IPS DF 4.7 (cell line): Measurements from ENCODE around the gene PCBP3.
A peak's percentile ranks its signal among the peaks of the same experiment; 100 is the strongest.
"Not testable (repeated sequence)": the region's sequence is repeated elsewhere in the genome, so short reads cannot be mapped to it uniquely, and the experiment has no call there.

Source experiments
- DNase-seq: peaks from one replicate; pipeline ENCODE4 v3.0.0-alpha.2; 2013; ENCODE audit warnings: low spot score; ENCODE audit errors: extremely low read depth

The PCBP3 gene

DNA sequence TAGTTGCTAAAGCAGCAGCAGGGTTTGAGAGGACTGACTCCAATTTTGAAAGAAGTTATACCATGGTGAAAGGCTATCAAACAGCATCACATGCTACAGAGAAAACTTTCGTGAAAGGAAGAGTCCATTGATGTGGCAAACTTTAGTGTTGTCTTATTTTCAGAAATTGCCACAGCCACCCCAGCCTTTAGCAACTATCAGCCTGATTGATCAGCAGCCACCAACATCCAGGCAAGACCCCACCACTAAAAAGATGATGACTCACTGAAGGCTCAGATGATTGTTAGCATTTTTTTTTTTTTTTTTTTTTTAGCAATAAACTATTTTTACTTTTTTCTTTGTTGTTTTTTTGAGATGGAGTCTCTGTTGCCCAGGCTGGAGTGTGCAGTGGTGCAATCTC, 35.3 kb downstream of the PCBP3 start:
- DNase-seq: not testable (repeated sequence)

DNA sequence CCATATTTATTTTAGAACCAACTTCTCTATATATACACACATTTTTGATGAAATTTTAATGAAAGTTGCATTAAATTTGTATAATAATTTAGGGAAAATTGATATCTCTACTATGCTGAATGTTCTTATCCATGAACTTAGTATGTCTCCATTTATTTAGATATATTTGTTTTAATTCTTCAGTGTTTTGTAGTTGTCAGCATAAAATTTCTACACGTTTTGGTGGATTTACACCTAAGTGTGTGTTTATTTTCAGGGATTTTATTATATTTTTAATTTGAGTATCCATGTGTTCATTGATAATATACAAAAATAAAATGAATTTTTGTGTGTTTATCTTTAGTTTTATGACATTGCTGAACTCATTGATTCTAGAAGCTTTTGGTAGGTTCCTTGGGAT, 36.7 kb downstream of the PCBP3 start:
- no peak for DNase-seq

DNA sequence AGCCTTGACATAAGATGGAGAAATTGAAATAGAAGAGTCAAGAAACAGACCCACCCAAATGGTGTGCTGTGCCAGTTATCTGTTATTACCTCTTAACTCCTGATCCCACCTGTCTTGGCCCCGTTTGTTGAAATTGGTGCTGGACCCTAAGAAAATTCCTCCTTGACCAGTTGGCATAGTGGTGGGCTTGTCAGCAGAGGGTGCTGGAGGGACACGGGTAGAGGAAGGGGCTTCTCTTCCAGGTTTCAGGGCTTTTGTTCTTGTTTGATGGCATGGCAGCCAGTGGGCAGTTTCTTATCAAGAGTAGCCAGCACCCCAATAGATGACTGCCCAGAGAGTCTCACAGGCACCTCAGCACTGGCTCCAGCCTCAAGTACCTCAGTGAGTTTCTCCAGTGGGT, 51.6 kb downstream of the PCBP3 start:
- peak; percentile 1 for DNase-seq

DNA sequence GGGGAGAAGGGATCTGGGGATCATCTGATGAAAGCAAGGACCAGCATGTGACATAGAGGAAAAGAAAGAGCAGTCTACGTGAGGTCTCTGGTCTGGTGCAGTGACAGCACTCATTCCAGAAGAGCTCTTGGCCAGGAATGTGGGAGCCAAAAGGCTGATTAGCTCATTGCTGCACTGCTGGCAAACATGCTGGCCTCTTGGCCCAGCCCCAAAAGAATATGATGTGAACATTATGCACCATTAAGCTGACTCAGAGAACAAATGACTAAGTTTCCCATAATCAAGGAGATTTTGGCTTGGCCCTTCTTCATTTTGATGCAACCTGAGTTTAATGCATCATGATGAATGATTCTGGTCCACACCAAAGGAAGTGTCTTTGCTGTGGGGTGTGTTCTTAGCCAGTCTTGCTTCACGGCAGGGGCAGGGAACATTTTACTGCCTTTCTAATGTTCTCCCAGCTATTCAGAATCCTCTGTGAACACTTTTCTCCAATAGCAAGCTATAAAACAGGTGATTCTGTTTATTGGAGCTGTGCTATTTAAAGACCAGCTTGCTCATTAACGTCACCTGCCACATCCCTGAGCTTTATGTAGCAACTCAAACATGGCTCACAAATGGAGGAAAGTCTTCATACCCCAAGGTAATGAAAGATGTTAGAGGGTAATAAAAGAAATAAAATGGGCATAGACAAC, 55.1 kb downstream of the PCBP3 start:
- DNase-seq: no peak

DNA sequence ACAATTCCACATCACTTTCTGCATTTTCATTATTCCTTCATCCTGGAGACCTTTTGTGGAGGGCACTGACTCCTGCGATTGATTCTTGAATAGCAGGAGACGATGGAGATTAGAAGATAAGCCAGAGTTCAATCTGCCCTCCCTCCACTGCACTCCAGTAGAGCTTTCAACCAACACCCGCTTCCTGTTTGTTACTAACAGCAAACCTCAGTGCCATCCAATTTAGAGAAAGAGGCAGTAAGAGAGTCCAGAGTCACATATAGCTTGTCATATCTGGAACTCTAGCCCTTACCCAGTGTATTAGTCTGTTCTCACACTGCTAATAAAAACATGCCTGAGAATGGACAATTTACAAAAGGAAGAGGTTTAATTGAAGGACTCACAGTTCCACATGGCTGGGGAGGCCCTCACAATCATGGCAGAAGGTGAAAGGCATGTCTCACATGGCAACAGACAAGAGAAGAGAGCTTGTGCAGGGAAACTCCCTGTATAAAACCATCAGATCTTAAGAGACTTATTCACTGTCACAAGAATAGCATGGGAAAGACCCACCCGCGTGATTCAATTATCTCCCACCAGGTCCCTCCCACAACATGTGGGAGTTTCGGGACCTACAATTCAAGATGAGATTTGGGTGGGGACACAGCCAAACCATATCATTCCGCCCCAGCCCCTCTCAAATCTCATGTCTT, 55.9 kb downstream of the PCBP3 start:
- no peak for DNase-seq

DNA sequence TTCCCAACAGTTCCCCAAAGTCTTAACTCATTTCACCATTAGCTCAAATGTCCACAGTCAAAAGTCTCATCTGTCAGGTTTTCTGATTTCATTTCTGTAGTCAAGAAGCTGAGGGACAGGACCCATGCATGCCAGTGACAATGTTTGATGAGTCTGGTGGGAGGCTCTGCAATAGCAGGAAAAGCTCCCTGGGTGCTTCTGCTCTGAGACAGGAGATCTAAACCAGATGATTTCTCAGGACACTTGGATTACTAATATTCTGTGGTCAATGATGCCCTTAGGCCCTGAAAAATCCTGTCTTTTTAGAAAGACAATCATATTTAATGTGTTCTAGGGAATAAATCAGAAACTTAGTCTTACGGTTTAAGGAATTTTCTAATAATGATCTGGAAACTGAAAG, 56.4 kb downstream of the PCBP3 start:
- DNase-seq: no peak

DNA sequence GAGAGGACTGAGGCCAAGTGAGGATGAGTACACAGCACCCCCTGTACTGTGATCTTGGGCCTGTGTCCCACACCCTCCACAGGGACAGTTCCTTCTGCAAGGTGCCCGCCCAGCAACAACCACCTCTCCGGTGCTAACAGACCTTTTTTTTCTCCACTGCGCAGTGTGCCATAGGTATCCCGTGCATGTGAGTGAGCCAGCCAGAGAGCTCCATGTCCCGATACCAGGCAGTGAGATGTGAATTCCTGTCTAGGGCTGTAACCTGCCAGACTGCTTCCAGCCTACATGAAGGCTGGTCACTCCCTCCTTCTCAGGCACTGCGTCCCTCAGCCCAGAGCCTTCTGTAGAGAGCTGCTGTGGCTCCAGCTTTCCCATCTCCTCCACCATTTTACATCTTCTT, 56.9 kb downstream of the PCBP3 start:
- no peak for DNase-seq

DNA sequence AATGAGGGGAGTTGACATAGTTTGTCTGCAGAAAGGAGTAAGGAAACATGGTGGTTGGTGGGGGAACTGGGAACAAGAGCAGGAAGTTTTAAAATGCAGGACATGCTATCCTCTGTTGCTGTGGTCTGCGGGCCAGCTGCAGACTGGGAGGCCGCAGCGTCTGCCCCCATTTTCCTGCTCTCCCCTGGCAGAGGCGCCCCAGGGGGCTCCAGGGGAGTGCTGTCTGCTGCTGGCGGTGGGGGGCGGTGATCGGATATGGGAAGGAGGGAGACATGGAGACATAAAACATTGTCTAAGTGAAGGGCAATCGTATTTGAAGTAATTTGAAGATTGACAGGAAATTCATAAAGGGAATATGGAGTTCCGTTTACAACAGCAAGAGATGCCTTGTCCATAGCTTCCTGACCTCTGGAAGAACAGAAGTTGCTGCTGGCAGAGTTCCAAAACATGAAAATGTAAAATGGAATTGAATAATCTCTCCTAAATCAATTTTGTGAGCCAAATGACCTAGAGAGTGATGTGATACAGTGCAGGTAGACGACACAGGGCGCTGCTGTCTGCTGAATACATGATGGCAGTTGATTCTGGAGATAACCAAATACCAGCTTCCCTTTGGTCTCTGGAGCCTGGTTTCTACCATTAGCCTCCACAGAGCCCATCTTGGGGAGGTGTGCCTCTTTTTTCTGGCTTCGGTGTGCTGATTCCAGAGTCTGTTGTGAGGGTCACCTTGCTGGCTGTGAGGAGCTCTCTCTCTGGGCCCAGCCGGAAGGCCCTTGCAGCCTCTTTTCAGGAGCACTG, 61.0 kb downstream of the PCBP3 start:
- no peak for DNase-seq

DNA sequence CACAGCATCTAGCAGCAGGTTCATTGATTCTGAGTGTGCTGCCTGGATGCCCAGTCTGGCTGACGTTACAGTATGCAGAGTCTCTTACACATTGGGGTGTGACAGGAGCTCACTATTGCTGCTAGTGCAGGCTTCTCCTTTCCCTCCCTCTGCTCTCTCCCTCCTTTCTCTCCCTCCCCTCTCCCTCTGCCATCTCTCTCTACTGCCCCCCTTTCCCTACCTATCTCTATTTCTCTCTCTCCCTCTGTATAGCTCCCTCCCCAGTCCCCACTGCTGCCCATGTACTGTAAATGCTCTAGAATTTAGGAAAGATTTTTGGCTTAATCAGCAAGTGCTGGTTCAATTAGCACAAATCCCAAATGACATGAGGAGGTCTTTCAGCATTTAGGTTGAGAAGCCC, 62.8 kb downstream of the PCBP3 start:
- no peak for DNase-seq

DNA sequence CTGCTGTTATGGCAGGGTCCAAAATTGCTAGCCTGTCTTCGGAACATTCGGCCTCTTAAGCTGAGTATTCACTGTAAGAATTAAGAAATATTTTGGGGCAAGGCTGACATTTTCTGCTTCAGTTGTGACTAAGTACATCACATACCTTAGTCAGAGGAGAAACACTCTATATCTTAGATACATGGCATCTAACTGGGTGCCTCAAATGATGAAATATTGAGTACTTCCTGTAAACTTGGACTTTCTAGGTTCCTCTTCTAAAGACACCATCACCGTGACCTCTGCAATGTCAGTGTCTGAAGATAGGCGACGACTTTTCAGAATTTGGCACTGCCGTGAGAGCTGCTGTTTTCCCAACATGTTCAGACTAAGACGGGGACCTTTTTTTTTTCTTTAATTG, 65.6 kb downstream of the PCBP3 start:
- DNase-seq: no peak

DNA sequence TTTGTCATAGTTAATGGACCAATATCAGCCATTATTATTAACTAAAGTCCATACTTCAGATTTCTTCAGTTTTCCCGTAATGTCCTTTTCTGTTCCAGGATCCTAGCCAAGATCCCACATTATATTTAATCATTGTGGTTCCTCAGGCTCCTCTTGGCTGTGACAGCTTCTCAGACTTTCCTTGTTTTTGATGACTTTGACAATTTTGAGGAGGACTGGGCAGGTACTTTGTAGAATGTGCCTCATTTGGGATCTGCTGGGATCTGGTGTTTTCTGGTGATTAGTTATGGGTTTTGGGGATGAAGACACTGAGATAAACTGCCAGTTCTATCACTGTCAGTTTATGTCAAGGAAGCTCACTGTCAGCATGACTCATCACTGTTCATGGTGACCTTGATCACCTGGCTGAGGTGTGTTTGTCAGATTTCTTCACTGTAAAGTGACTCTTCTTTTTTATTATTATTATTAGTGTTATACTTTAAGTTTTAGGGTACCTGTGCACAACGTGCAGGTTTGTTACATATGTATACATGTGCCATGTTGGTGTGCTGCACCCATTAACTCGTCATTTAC, 66.3 kb downstream of the PCBP3 start:
- no peak for DNase-seq

DNA sequence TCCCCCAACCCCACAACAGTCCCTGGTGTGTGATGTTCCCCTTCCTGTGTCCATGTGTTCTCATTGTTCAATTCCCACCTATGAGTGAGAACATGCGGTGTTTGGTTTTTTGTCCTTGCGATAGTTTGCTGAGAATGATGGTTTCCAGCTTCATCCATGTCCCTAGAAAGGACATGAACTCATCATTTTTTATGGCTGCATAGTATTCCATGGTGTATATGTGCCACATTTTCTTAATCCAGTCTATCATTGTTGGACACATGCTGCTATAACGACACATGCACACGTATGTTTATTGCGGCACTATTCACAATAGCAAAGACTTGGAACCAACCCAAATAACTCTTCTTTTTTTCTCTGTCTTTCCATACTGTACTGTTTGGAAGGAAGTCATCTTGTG, 66.8 kb downstream of the PCBP3 start:
- DNase-seq: not testable (repeated sequence)

DNA sequence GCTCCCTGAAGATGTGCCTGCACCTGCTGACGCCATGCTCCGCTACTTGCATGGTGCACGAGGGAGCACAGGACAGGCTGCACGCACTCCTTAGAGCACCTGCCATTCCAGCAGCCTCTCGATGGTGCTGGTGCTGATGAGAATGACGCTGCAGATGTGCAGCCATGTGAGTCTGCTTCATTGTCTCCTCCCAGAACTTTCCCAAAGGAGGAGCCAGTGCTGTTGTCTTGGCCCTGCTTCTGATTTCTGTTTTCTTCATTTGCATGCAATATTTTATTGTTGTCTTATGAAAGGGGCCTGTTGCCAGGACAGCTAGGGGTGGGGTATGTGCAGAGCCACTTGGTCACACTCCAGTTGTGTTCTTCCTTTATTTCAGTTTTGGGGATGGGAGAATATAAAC, 70.1 kb downstream of the PCBP3 start:
- no peak for DNase-seq

DNA sequence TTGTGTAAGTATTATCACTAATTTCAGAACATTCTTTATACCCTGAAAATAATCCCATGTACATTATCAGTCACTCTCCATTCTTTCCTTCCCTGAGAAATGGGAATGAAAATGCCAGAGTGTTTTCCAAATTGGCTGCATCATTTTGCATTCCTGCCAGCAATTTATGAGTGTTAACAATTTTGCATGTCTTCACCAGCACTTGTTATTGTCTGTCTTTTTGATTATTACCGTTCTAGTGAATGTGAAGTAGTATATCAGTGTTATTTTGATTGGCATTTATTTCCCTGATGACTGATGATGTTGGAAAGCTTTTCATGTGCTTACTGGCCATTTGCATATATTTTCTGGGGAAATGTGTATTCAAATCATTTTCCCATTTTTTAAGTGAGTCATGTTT, 71.9 kb downstream of the PCBP3 start:
- no peak for DNase-seq

DNA sequence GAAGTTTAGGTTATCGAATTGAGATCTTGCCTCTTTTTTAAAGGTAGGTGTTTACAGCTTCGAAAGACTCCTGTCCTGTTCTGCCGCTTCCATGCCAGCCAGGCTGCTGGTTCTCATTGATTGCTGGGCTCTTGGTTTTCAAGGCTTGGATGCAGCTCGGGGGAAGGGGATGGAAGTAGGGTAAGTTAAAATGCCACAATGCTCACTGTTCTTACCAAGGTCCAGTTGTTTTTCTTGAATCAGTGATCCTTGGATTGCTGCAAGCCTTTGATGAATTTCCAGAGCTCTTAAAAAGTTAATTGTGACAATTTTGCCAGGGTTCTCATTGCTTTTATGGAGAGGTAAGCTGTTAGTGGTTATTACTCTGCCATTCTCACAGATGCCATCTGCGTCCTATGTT, 74.9 kb downstream of the PCBP3 start:
- DNase-seq: no peak

DNA sequence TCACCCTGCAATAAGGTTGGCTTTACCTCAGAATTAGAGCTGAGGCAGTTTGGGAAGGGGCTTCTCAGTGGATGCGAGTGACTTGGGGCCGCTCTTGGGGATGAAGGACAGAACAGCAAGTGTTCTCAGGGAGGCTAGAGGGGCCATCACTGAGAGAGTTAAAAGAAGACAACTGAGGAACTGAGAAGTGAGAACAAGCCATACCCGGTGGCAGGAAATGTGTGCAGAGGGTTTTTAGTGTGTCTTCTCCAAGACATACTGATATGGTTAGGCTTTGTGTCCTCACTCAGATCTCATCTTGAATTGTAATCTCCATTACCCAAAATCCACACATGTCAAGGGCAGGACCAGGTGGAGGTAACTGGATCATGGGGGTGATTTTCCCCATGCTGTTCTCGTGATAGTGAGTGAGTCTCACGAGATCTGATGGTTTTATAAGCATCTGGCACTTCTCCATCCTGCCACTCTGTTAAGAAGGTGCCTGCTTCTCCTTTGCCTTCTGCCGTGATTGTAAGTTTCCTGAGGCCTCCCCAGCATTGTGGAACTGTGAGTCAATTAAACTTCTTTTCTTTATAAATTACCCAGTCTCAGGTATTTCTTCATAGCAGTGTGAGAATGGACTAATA, 75.8 kb downstream of the PCBP3 start:
- DNase-seq: no peak

DNA sequence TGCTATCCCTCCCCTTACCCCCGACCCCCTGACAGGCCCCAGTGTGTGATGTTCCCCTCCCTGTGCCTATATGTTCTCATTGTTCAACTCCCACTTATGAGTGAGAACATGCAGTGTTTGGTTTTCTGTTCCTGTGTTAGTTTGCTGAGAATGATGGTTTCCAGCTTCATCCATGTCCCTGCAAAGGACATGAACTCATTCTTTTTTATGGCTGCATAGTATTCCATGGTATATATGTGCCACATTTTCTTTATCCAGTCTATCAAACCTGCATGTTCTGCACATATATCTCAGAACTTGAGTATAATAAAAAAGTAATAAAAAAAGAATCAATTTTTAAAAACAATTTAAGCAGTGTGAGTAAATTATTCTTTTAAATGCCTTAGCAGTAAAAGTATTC, 76.7 kb downstream of the PCBP3 start:
- not testable (repeated sequence) for DNase-seq

DNA sequence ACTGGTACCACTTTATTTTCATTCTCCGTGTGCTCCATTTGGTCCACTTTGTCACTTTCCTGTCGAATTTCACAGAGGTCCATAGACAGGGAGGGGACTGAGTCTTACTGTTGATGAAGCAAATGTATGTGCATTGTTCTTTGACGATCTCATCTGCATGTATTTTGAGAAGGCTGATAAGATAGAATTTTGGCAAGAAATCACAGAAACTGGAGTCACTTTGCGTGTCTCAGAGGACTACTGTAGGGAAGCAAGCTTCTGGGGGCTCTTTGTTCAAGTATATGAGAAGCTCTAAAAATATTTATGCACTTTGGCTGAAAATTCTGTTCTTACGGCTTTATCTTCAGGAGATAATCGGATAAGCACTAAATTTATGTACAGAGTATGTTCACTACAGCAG, 78.1 kb downstream of the PCBP3 start:
- DNase-seq: no peak

DNA sequence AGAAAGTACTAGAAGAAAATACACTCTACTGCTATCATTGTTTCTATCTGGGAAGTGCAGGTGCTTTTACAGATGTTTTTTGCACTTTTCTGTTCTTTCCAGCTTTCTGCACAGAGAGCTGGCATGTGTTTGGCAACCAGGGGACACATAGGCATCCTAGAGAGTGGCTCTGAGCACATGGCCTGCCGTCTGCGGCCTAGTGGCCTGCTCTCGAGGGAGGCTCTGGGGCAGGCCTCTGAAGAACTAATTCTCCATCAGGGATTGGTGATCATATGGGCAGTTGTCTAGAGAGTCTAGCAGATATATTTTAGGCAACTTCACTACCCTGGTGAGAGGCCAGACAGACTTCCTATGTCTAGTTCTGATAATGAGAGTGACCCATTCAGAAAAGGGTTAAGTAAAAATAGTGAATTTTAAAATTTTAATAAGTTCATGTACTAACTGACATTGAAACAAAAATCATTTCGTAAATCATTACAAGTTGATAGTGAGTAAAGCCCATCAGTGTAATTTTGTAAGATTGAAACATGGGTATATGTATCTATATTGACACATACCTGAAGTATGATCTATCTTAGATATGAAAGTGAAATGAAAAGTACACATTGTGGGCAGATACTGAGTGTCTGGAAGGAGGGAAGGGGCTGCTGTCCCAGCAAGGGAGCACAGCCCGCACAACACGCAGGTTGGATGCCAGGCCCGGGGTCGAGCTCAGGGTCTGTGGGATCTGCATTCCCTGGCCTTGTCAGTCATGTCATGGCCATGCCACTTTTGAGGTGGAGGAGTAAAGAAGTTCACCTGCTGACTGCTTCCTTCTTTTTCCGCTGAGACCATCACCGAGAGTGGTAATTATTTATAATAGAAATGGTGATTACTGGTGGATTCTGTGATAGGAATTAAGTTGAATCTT, 79.8 kb downstream of the PCBP3 start:
- no peak for DNase-seq

DNA sequence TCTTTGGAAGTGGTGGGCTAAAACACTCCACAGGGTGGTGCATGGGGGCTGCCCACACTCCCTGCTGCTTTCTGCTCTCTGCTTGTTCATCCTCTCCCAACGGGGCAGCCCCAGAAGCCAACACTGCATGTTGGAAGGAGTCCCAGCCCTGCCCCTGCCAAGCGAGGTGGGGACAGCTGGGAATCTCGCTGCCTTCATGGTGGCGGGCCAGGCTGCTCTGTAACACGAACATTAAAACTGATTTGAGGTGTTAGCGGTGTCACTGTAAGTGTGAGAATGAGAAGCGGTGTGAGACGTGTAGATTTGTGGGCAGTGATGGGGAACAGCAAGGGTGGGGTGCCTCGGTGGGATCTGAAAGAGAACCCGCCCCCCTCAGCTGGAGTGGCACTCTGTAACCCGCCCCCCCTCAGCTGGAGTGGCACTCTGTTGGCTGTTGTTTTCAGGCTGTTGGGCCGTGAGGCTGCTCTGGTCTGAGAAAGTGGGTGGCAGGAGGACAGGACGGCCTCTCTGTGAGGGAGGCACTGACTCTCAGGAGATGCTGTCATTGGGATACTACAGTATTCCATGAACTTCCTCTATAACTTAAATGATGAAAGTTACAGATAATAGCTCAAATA, 80.9 kb downstream of the PCBP3 start:
- no peak for DNase-seq
